ENCODE measurements around the gene AASDHPPT. TPM values are rescaled to one million over a fixed set of nuclear protein-coding genes. Genes with fewer than 3 reads are reported as not detected.

The AASDHPPT gene
- total RNA-seq, 1 donor from 2014 or later: 62.1 TPM

GRCh38 chr11:106101370-106101769, 23.9 kb downstream of the AASDHPPT start:
- H3K4me3 Mint-ChIP-seq: no peak overlapping the region
- TF ChIP-seq, protein P1, sequence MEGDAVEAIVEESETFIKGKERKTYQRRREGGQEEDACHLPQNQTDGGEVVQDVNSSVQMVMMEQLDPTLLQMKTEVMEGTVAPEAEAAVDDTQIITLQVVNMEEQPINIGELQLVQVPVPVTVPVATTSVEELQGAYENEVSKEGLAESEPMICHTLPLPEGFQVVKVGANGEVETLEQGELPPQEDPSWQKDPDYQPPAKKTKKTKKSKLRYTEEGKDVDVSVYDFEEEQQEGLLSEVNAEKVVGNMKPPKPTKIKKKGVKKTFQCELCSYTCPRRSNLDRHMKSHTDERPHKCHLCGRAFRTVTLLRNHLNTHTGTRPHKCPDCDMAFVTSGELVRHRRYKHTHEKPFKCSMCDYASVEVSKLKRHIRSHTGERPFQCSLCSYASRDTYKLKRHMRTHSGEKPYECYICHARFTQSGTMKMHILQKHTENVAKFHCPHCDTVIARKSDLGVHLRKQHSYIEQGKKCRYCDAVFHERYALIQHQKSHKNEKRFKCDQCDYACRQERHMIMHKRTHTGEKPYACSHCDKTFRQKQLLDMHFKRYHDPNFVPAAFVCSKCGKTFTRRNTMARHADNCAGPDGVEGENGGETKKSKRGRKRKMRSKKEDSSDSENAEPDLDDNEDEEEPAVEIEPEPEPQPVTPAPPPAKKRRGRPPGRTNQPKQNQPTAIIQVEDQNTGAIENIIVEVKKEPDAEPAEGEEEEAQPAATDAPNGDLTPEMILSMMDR (IDR thresholded peaks at IDR 0.05; ENCODE audit: unreplicated experiment): no peak
- no peak overlapping the region for H3K27ac Mint-ChIP-seq
- peaks cover 9% of the 10 kb centered on the region for H3K9me3 Mint-ChIP-seq
- DNase-seq (ENCODE audit: low spot score in 2 of 2, unreplicated experiment in 2 of 2): no peak
- no peaks in the 10 kb centered on the region for H3K4me1 Mint-ChIP-seq
- H3K27me3 Mint-ChIP-seq (ENCODE audit: low read depth): no peaks in the 10 kb centered on the region
- H3K36me3 Mint-ChIP-seq: peaks cover 17% of the 10 kb centered on the region

- Mint-ChIP-seq H3K27me3 (ENCODE audit: low read depth) (no peaks in the 10 kb centered on the region), H3K27ac (no peak overlapping the region), H3K9me3 (peaks cover 9% of the 10 kb centered on the region), H3K4me3 (no peak overlapping the region), H3K4me1 (no peaks in the 10 kb centered on the region), H3K36me3 (peaks cover 12% of the 10 kb centered on the region)
- TF ChIP-seq, protein P1 (IDR thresholded peaks at IDR 0.05; ENCODE audit: unreplicated experiment): no peak
- no peak for DNase-seq (ENCODE audit: low spot score in 2 of 2, unreplicated experiment in 2 of 2)
Observed at GRCh38 chr11:106101819-106102218, 24.4 kb downstream of the AASDHPPT start.

DNA sequence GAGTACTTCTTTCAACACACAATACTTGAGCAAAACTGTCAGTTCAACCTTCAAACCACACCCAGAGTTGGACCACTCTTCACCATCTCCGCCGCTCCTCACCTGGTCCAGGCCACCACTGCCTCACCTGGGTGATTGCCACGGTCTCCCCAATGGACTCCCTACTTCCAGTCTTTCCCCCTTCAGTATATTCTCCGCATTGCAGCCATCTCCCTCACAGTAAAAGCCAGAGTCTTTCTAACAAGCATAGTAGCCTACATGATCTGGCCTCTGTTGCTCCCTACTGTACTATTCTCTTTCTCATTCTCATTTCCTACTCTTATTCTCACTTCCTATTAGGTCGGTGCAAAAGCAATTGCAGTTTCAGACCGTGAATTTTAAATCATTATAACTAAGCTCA, 28.5 kb downstream of the AASDHPPT start:
- no peaks in the 10 kb centered on the region for H3K27me3 Mint-ChIP-seq (ENCODE audit: low read depth)
- no peak for DNase-seq (ENCODE audit: low spot score in 2 of 2, unreplicated experiment in 2 of 2)
- no peak overlapping the region for H3K4me3 Mint-ChIP-seq
- H3K4me1 Mint-ChIP-seq: no peaks in the 10 kb centered on the region
- H3K27ac Mint-ChIP-seq: no peak overlapping the region
- peaks cover 9% of the 10 kb centered on the region for H3K9me3 Mint-ChIP-seq
- H3K36me3 Mint-ChIP-seq: no peaks in the 10 kb centered on the region
- TF ChIP-seq, protein P1 (IDR thresholded peaks at IDR 0.05; ENCODE audit: unreplicated experiment): no peak

DNA sequence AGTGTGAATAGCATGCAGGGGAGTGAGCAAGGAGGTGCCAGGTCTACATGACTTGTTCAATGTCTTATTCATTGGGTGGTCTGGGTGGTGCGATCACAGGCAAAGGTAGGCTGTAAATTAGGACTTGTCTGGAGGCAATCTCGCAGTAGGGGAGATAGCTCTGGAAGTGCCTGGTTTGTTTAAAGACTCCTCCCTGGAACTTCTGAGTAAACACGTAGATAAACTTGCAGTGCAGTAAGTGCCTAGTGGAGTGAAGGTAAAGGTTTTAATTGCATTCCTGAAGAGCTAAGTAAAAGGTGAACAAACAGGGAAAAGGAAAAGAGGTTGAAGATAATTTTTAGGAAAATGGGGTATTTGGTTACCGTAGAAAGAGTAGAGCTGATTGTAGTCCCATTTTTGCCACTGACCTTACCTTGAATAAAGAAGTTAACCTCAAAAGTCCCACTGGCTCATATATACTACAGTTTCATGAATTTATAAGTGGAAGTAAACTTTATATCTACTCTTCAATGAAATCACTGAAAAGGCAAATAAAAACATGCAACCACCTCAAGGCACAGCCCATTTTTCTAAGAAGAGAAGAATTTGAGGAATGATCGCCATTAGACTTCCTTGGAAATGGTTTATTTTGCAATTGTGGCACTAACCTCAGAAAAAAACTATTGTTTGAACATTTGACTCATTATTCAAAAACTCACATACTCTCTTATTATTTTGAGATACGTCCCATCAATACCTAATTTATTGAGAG, 44.3 kb downstream of the AASDHPPT start:
- no peak for DNase-seq (ENCODE audit: low spot score in 2 of 2, unreplicated experiment in 2 of 2)
- no peaks in the 10 kb centered on the region for H3K27me3 Mint-ChIP-seq (ENCODE audit: low read depth)
- peaks cover 13% of the 10 kb centered on the region for H3K9me3 Mint-ChIP-seq
- H3K27ac Mint-ChIP-seq: no peak overlapping the region
- no peaks in the 10 kb centered on the region for H3K36me3 Mint-ChIP-seq
- TF ChIP-seq, protein P1 (IDR thresholded peaks at IDR 0.05; ENCODE audit: unreplicated experiment): no peak
- H3K4me3 Mint-ChIP-seq: no peak overlapping the region
- no peaks in the 10 kb centered on the region for H3K4me1 Mint-ChIP-seq

DNA sequence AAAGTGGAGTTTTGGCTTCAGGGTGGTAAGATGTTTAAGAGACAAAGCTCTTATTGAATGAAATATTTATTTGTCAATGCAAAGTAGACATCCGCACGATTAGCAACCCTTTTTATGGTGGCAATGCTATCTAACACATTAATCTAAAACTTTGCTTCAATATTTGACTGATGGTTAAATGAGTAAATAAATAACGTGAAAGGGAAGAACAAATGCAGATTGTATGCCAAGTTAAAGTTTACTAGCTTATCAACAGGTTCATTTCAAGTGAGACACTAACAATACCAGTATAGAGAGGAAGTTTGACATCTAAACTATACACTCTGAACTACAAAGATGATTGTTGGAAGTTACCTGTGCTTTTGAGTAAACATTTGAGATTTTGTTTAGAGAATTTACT, 50.1 kb downstream of the AASDHPPT start:
- Mint-ChIP-seq H3K27me3 (ENCODE audit: low read depth) (peaks cover 16% of the 10 kb centered on the region), H3K4me3 (no peak overlapping the region), H3K4me1 (no peaks in the 10 kb centered on the region), H3K9me3 (no peaks in the 10 kb centered on the region), H3K36me3 (no peaks in the 10 kb centered on the region), H3K27ac (no peak overlapping the region)
- no peak for DNase-seq (ENCODE audit: low spot score in 2 of 2, unreplicated experiment in 2 of 2)
- TF ChIP-seq, protein P1 (IDR thresholded peaks at IDR 0.05; ENCODE audit: unreplicated experiment): no peak
